ENCODE results near the gene RPS6KA5.

- TF ChIP-seq CTCF (conservative IDR thresholded peaks at IDR 0.05 in 1 of 2, IDR thresholded peaks at IDR 0.05 in 1 of 2; ENCODE audit: low read depth in 1 of 2, low read length in 2 of 2) (no peak), EZH2 (IDR thresholded peaks at IDR 0.05; ENCODE audit: low read length, missing control alignments) (no peak)
Observed at GRCh38 chr14:91108941-91109611, 48.6 kb upstream of the RPS6KA5 start.
